Suppressor macrophage treated with lipopolysaccharide for 4 hours (primary cell): ENCODE data around the gene NAGLU.

ENCODE experiments used
- DNase-seq: peaks from one replicate; pipeline ENCODE4 v3.0.0-alpha.2; 2020

The NAGLU gene

DNA sequence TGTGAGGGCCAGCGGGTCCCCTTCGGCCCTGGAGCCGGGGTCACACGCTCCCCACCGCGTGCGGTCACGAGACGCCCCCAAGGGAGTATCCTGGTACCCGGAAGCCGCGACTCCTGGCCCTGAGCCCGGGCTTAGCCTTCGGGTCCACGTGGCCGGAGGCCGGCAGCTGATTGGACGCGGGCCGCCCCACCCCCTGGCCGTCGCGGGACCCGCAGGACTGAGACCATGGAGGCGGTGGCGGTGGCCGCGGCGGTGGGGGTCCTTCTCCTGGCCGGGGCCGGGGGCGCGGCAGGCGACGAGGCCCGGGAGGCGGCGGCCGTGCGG, at the start of gene NAGLU:
NAGLU (plus strand) TSS at position 194 of the 324 bp plus-strand sequence; CDS start at position 226, 32 bp downstream.
- DNase-seq, result peak; percentile 97

DNA sequence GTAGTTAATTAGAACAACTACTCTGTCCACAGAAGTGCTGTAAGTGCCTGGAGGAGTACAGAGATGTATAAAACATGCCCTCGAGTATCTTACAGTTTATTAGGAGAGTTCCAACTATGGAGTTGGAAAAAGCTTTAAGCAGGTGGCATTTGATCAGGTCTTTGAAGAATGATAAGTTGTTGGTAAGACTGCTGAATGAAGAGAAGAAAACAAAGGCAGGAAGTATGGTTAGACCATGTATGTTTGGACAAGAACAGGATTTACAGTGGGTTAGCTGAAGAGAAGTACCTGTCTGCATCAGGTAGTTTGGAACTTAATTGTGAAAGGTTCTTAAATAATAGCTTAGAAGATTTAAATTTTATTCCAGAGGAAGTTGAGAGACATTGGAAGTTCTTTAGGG, 48.0 kb upstream of the NAGLU start:
- no peak for DNase-seq

DNA sequence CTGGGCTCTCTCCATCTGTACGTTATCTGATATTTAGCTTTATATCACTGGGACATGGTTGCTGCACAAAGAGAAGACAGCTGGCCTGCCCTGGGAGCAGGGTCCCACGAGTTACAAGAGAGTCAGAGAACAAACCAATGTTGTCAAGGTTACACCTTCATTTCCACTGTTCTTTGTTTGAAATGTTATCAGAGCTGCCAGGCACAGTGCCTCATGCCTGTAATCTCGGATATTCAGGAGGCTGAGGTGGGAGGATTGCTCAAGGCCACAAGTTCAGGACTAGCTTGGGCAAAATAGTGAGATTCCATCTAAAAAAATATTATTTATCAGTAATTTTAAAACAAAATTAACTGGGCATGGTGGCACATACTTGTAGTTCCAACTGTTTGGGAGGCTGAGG, 42.7 kb upstream of the NAGLU start:
- no peak for DNase-seq

DNA sequence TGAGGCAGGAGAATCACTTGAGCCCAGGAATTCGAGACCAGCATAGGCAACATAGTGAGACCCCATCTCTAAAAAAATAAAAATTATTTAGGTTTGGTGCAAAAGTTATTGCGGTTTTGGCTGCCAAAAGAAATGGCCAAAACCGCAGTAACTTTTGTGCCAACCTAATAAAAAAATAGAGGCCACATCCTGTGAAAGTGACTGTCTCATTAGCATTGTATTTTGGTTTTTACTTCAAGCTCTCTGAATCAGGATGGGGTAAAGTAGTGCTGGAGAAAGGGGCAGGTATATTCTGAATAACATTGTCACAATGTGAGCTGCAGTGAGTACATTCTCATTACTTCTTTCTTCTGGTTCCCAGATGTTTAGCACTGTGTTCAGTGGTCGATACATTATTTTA, 41.4 kb upstream of the NAGLU start:
- no peak for DNase-seq

DNA sequence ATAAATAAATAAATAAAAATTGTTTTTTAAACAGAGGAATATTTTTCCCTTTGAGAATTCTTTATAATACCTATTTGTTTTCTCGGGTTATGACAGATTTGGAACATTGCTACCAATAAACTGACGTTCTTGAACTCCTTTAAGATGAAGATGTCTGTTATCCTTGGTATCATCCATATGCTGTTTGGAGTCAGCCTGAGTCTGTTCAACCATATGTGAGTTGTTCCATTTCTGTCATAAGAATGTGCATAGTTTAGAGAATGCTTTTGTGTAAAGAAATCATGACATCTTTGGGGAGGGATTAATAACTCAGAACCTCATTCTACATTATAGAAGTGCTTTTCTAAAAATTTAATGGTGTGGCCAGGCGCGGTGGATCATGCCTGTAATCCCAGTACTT, 37.2 kb upstream of the NAGLU start:
- DNase-seq, result no peak

DNA sequence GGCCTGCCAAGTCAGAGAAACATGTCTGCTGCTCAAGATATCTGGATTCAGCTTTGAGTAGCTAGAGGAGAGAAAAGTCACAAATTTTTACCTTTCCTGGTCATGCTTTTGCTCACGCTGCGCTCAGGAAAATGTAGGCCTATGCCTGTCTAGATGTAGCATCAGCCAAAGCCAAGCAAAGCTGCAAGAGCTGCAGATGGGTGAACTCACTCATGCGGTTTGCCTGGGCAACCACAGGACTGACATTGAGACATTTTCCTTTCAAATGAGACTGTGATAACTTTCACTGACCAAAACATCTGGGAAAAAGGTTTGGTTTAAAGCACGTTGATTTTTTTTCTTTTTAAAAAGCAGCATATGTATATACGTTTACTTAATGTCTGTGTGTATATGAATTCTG, 34.0 kb upstream of the NAGLU start:
- DNase-seq, result no peak

DNA sequence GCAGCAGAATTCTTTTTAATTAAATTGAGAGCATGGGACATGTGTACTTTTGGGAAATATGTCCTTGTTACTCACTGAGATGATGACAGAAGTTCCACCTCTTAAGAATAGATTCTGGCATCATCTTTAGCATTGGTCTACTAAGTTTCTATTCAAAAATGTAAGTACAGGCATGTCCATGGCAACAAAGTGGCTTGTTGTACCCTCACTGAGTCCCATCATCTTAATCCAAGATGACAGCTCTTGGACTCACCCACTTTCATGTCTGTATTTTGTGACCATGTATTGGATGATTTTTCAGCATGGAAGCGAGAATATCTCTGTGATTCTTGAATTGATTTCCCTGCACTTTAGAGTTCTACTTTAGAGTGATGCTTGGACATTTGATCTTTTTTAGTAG, 33.1 kb upstream of the NAGLU start:
- no peak for DNase-seq

DNA sequence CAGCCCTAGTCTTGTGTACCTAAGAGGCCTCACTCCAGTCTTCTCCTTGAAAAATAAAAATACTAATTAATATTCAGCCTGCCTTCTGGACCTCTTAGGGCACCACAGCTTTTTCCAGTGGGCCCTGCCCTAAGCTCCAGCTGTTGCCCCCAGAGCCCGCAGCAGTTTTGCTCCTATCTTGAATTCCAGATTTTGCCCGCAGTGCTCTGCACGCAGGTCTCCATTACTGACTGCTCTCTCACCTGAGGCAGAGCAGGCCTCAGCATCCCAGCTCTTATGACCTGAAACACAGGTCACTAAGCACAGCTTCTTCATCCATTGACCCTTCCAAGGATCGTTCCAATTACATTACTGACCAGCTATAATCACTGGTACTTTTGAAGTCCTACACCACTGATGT, 28.4 kb upstream of the NAGLU start:
- DNase-seq, result no peak

DNA sequence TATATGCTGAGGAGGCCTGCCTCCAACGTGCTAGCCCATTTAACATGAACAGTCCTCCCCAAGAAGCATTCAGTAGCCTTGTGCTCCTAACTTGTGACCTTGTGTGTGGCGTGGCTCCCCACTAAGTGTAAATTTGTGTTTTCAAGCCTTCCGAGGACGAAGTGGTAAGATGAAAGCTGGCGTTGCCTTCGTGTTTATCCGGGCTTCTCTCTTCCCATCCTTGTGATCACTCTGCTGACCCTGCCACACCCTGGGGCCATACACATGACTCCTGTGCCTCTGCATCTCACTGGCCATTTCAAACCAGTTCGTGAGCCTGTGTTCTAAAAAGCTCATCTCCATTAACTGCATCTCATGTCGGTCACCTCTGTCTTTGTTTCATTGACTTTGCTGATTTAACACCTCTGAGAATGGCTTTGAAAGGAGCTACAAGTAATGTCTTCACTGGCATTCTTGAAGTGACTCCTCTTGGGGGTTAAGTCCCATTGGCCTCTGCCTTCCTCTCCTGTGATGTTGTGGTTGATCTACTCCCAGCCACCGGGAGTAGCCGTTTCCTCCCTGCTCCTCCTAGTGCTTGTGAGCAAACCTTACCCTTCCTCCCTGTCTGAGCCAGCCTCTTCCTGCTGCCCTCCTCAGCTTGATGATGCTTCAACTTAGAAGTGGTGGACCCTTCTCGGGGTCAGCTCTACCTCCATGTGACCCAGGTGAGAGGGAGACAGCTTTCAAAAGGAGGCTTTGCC, 27.4 kb upstream of the NAGLU start:
- no peak for DNase-seq

DNA sequence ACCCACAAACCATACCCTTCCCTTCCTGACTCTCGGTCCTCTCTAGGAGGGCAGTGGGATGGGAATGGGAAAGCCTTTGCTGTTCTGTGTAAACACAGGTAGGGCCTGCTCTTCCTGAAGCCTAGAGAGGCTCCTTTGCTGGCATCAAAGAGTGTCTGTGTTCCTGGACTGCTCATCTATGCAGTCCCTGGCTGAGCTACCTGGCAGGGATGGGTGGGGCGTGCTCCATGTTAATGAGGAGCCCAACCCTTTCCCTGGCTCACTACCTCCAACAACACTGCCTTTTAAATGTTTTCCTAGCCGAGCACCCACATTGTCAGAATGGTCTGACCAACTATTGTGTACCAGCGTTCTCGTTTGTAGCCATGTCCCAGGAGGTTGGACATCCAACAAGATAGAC, 26.6 kb upstream of the NAGLU start:
- DNase-seq, result no peak

DNA sequence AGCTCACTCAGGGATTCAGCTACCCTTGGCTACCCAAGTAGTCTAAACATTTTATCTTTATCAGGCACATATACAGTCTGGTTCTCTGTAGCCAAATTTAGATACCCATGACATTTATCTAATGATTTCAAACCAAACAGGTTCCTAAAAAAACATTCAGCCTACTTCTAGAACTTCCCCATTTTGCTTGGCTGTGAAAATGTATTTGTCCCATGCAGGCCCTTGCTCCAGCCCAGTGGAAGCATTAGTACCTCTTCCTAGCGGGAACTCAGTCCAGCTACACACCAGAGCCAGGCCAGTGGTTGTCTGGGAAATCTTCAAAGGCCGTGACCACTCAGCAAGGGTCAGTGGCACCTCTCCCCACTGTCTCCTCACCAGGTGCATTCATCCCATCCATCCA, 26.2 kb upstream of the NAGLU start:
- DNase-seq, result no peak

DNA sequence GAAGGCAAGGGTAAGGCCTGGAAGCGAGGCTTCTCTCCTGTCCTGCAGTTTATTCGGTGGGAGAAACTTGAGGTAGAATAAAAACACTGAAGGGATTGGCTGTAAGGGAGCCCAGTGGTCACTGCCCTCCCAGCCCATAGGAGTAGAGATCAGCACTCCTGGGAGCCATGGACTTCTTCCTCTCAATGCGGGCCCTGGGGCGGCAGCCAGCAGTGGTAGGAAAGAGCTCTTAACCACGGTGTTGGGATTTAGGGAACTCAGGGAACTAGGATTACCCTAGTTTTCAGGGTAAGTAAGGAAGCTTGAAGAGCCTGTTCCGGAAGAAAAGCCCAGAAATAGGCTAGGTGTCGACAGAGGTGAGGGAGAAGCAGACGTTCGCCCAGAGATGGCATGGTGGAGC, 23.8 kb upstream of the NAGLU start:
- no peak for DNase-seq

DNA sequence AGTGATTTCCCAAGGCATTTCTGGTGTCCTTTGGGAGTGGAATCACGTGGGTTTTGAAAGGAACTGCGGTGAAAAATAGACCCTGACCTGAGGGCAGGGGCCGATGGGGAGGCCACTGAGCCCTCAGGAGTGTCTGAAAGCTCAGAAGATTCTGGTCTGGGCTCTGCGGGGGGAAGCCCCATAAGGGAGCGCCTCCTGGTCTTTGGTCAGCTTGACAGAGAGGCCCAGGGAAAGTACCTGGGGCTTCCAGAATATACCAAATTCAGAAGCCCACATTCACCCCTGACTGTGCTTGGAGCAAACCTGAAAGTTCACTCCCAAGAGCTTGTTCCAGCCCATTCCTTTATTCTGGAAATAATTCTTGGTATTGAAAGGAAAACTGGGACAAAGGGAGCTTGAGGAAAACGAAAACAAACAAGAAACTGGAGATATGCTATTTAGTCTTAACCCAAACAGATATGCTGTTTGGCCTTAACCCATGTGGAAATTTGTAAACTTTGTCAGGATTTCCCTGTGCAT, 23.2 kb upstream of the NAGLU start:
- no peak for DNase-seq

DNA sequence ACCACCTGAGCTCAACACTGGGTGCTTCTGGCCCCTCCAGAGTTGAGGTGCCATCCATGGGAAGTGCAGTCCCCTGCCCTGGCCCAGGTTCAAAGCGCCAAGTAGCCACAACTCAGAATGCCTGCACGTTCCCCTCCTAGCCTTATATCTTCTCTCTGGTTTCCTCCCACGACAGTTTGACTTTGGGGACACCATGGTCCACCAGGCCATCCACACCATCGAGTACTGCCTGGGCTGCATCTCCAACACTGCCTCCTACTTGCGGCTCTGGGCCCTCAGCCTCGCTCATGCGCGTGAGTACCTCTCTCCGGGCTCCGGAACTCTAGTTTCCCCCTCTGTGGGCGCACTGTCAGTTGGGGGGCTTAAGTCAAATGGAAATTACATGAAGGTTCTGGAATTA, 22.4 kb upstream of the NAGLU start:
- no peak for DNase-seq

DNA sequence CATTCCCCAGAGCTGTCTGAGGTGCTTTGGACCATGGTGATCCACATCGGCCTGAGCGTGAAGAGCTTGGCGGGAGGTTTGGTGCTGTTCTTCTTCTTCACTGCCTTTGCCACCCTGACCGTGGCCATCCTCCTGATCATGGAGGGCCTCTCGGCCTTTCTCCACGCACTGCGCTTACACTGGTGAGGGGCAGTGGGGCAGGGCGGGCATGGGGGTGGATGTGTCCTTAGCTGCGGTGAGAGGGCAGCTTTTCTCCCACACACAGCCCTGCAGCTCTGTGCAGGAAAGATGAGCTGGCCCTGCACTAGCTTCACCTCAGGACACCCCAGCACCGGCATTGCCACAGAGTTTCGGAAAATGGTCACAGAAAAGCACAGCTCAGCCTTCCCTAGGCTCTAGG, 21.8 kb upstream of the NAGLU start:
- no peak for DNase-seq

DNA sequence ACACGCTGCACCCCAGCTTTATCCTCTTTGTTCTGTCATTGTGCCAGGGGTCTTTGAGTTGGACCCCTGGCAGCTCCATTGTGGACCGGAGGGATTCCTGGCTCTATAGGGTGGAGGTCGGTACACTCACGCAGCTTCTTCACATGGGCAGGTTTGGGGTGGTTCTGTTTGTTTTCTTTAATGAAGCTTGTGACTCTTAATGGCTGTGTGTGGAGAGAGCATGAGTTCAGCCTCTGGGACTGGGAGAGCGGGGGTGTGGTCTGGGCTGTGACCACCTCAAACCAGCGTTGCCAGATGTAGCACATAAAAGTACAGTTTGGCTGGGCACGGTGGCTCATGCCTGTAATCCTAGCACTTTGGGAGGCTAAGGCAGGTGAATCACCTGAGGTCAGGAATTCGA, 21.2 kb upstream of the NAGLU start:
- no peak for DNase-seq

DNA sequence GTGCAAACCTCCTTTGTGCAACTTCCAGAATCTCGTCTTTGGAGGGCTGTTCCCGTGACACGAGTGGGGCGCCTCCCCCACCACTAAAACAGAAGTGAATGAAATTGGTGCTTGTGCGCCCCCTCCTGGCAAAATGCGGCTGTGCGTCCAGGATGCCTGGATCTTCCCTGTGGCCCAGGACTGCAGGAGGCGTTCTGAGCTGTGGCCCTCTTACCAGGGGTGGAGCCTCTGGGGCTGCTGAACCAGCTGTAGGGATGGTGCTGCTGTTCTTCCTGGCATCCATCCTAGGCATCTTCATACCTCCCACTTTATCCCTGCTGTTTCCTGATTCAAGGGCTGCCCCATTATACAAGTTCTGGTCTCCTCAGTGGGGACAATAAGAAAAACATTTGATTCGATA, 18.5 kb upstream of the NAGLU start:
- DNase-seq, result peak; percentile 92

DNA sequence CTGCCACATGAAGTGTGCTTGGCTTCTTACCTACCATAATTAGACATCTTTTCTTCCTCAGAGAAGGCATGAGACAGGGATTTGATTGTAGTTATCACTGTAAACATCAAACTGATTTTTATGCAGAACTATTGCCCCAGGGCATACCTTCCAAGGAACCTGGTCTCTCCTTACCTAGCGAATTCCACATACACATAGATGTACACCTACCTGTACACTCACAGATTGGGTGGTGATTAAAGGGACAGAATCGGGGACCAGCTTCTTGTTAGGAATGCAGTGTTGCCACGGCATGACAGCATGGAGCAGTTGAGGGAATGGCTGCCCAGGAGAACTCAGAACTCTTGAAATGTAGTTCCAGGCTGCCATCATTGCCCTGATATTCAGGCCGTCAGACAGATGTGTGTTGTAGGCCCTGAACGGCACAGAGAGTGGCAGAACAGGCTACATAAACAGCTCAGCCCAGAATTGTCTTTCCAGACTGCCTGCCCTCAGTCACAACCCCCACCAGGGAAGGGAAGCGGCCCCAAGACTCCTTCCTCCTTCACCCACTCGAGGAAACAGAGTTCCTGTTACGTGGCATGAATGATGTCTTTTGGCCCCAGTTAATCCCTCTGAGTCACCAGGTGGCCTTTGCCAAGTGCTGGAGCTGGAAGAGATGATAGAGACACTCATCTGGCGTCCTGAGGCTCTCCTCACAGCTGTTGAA, 17.8 kb upstream of the NAGLU start:
- DNase-seq, result peak; percentile 95

DNA sequence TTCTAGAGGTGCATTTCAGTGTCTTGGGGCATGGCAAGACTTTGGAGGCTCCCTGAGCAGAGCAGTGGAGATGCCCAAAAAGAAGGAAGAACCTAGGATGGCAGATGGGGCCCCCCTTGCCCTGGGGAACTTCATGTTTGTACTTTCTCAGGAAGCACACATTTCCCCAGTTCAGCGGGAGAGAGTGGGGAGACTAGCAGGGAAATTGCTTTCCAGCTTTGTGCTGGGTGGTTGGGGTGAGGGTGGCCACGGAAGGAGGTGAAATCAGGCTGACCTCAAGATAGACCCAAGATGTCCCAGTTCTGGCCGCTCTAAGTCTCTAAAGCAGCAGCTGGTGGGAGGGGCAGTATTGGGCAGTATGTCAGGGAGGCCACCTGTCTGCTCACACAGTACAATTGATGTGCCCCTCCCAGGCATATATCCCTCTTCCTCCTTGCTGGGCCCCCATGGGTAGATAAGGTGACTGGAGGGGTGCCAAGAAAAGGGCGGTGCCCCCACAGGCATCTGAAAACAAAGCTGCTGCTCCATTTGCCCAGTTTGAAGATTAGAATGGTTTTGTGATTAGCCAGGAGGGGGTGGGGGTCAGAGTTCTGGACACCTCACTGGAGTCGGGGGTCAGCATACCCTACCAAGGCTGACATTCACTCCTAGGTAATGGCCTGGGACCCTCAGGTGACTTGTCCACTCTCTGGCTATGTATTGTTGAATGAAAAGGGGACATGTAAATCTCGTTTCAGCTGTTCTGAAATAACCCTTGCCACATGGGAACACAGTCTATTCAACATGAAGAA, 17.1 kb upstream of the NAGLU start:
- DNase-seq, result no peak

DNA sequence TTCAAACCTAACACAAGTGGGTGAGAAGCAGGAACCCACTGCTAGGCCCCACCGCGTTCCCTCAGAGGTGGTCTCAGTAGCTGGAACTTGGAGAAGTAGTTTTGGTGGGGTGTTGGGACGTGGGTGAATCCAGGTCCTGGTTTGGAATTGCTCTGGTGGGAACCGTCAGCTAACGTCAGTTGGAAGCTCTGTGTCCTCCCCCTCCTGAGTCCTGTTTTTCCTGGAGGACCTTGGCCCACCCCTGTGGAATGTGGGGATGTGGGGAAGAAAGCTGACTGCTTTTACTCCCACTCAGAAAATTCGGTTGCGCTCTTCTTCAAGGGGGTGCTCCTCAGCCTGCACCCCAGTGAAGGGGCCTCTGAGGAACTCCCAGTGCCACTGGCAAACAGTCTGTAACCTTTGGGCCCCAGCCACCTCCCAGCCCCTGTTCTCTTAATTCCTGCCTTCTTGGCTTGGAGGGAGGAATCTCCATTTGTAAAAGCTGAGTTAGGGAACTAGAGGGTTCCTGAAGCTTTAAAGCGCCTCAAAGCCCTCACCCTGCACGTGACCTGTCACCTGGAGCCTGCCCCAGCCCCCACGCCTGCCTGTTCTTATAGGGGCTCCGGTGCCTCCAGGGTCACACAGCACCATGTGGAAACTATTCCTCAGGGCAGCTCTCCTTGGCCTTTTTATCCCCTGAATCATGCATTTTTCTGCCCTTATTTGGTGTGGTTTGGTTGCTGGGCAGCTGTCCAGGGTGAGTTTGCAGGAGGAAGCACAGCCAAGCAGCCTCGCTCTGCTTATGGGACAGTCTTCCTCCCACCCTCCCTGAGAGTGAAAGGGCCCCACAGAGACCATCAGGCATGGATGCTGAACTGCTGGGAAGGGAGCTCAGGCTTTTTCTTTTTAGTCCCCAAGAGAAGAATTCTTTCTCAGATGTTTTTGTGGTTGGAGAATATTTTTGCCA, 16.2 kb upstream of the NAGLU start:
- DNase-seq, result peak; percentile 71

DNA sequence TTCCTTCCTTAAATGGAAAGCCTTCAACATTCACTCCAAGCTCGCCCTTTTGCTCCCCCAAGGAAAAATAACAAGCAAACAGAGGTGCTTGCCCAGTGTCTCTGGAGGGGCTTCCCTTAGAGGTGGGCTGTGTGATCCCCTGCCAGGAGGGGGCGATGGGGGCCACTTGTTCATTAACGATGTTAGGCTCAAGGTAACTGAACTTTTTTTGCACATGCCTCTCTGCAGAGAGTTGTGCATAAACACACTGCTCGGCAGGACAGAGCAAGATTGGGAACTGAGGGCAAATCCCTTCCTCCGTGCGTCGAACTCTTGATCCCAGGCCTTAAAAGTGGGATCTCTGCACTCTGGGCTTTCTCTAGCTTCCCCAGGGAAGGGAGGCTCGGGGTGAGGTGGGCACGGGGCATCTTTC, 15.5 kb upstream of the NAGLU start:
- DNase-seq, result no peak

DNA sequence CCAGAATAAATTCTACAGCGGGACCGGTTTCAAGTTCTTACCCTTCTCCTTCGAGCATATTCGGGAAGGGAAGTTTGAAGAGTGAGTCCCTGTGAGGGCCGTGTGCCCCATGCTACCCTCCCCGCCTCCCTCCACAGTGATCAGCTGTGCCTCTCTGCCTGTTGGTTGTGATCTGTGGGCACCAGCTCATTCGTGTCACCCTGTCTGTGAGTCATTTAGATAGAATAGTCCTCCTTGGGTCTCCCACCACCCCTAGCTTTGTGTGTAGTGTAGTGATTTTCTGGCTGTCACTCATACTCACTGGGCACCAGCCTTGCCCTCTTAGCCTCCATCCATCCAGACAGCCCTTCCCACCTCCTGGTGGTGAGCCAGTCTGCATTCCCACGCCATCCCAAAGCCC, 15.0 kb upstream of the NAGLU start:
- no peak for DNase-seq
